OCI-LY7 (cell line): Measurements from ENCODE around the gene IL1RN. TPM values are rescaled to one million over a fixed set of nuclear protein-coding genes. Genes with fewer than 3 reads are reported as not detected.

Experiments used
- BruUV-seq: library from RNA; stranded (reverse); fragments of 400-500 nt; replicated peaks from 2 replicates; lab custom pipeline; 2021; lab: Mats Ljungman, UMichigan
- CTCF ChIA-PET: fragments of 300-600 bp; sonication (Branson Sonifier 250); formaldehyde crosslinking; loops from one replicate; lab custom pipeline; 2022; ENCODE audit warnings: antibody characterized with exemption; ENCODE audit not compliant: unreplicated experiment; lab: Charles Lee
- POLR2A ChIA-PET: fragments of 300-600 bp; sonication (Branson Sonifier 250); formaldehyde crosslinking; loops from one replicate; lab custom pipeline; 2022; ENCODE audit warnings: antibody characterized with exemption; lab: Charles Lee
- DNase-seq: peaks from one replicate; pipeline ENCODE4 v3.0.0-alpha.2; 2015; ENCODE audit warnings: low spot score
- H2AFZ ChIP-seq: fragments of 200-600 bp; sonication (generic), shearing (Covaris generic); 2 replicates; pipeline ENCODE4 v1.6.1; 2014; ENCODE audit warnings: mild to moderate bottlenecking, antibody characterized with exemption, low read length, moderate library complexity
- H3K27ac ChIP-seq: fragments of 200-600 bp; sonication (generic); 2 replicates; pipeline ENCODE4 v1.5.1; 2014; ENCODE audit warnings: mixed run types, low read depth, mild to moderate bottlenecking, moderate library complexity, low read length, inconsistent platforms; ENCODE audit not compliant: poor library complexity, severe bottlenecking
- H3K36me3 ChIP-seq: fragments of 200-600 bp; sonication (generic); 2 replicates; pipeline ENCODE4 v1.6.1; 2014; ENCODE audit warnings: mild to moderate bottlenecking, antibody characterized with exemption, low read length, moderate library complexity, mixed read lengths; ENCODE audit not compliant: insufficient read depth
- H3K4me1 ChIP-seq: fragments of 200-600 bp; sonication (generic); 2 replicates; pipeline ENCODE4 v1.5.1; 2014; ENCODE audit warnings: mild to moderate bottlenecking, low read length; ENCODE audit not compliant: insufficient read depth, poor library complexity, severe bottlenecking
- H3K4me2 ChIP-seq: fragments of 200-600 bp; sonication (generic); 2 replicates; pipeline ENCODE4 v1.6.1; 2014; ENCODE audit warnings: mild to moderate bottlenecking, low read length
- H3K4me3 ChIP-seq: fragments of 200-600 bp; sonication (generic); 2 replicates; pipeline ENCODE4 v1.5.1; 2014; ENCODE audit warnings: mild to moderate bottlenecking, low read depth, low read length; ENCODE audit not compliant: poor library complexity, severe bottlenecking
- H3K79me2 ChIP-seq: fragments of 200-600 bp; sonication (generic); 2 replicates; pipeline ENCODE4 v1.6.1; 2016; ENCODE audit warnings: low read depth, mild to moderate bottlenecking, low read length, moderate library complexity, mixed read lengths; ENCODE audit not compliant: insufficient read depth
- H3K9me2 ChIP-seq: fragments of 200-600 bp; sonication (generic); 2 replicates; pipeline ENCODE4 v1.6.1; 2016; ENCODE audit warnings: mild to moderate bottlenecking, low read length, mixed read lengths; ENCODE audit not compliant: insufficient read depth
- H3K9me3 ChIP-seq: fragments of 200-600 bp; sonication (generic); 2 replicates; pipeline ENCODE4 v1.6.1; 2014; ENCODE audit warnings: mild to moderate bottlenecking, mixed run types, low read length, mixed read lengths
- H4K20me1 ChIP-seq: fragments of 200-600 bp; sonication (generic); 2 replicates; pipeline ENCODE4 v1.6.1; 2014; ENCODE audit warnings: mild to moderate bottlenecking, antibody characterized with exemption, low read length, moderate library complexity, mixed read lengths; ENCODE audit not compliant: insufficient read depth
- CTCF ChIP-seq: fragments of 200-600 bp; sonication (generic); conservative IDR thresholded peaks from 2 replicates; pipeline ENCODE4 v1.5.1; 2014; ENCODE audit warnings: mild to moderate bottlenecking, antibody characterized with exemption, low read length, moderate library complexity, mixed read lengths
- EZH2phosphoT487 ChIP-seq: fragments of 200-600 bp; sonication (generic); IDR thresholded peaks from 2 replicates; pipeline ENCODE4 v1.6.1; 2018; ENCODE audit warnings: low read depth, borderline replicate concordance, mild to moderate bottlenecking, mixed run types, antibody characterized with exemption, low read length, moderate library complexity, mixed read lengths
- intact Hi-C: fragments of 100-400 bp; cut with micrococcal nuclease; formaldehyde crosslinking; loops from one replicate; pipeline ENCODE4 v1.10.0; 2022; ENCODE audit not compliant: unreplicated experiment
- total RNA-seq, 2 experiments: library from RNA; depleted of rRNA in 1 of 2; stranded (reverse); fragments of >200 nt in 1 of 2; shearing (Covaris generic) in 1 of 2; gene quantifications; 2 replicates each; pipeline ENCODE4 v1.2.3, GENCODE V29; 2014 to 2022

IL1RN gene
- total RNA-seq, 2 experiments from 2014 or later = not detected

- Histone ChIP-seq H3K9me3 (no peaks in the 10 kb centered on the region), H2AFZ (no peak overlapping the region), H3K9me2 (no peaks in the 10 kb centered on the region), H4K20me1 (no peaks in the 10 kb centered on the region), H3K36me3 (no peaks in the 10 kb centered on the region), H3K27ac (no peak overlapping the region), H3K4me1 (no peaks in the 10 kb centered on the region), H3K4me2 (no peak overlapping the region), H3K79me2 (no peaks in the 10 kb centered on the region), H3K4me3 (no peak overlapping the region)
- no peak for DNase-seq
- intact Hi-C loops = no loop called here
- CTCF ChIA-PET = no interaction called here
- BruUV-seq = no TSS peak
- TF ChIP-seq CTCF = no peak
- no peak for TF ChIP-seq EZH2phosphoT487
- POLR2A ChIA-PET = no interaction called here
Measured at GRCh38 chr2:113103277-113103676, 24.1 kb upstream of the IL1RN start.

- ChIA-PET POLR2A (no interaction called here), CTCF (no interaction called here)
- H3K4me3 ChIP-seq = no peak overlapping the region
- no peak for DNase-seq
- H3K9me3 ChIP-seq = no peaks in the 10 kb centered on the region
- H3K4me2 ChIP-seq = no peak overlapping the region
- no peaks in the 10 kb centered on the region for H3K9me2 ChIP-seq
- no peaks in the 10 kb centered on the region for H3K4me1 ChIP-seq
- BruUV-seq = no TSS peak
- no peaks in the 10 kb centered on the region for H3K36me3 ChIP-seq
- no peaks in the 10 kb centered on the region for H4K20me1 ChIP-seq
- intact Hi-C loops = no loop called here
- H2AFZ ChIP-seq = no peak overlapping the region
- no peak overlapping the region for H3K27ac ChIP-seq
- no peak for TF ChIP-seq CTCF
- no peak for TF ChIP-seq EZH2phosphoT487
- no peaks in the 10 kb centered on the region for H3K79me2 ChIP-seq
Measured at GRCh38 chr2:113104054-113104611, 23.3 kb upstream of the IL1RN start.

GRCh38 chr2:113105047-113105785, 22.2 kb upstream of the IL1RN start:
- ChIA-PET POLR2A (no interaction called here), CTCF (no interaction called here)
- intact Hi-C loops = no loop called here
- no peaks in the 10 kb centered on the region for H3K9me2 ChIP-seq
- no peaks in the 10 kb centered on the region for H4K20me1 ChIP-seq
- H3K27ac ChIP-seq = no peak overlapping the region
- H3K4me1 ChIP-seq = no peaks in the 10 kb centered on the region
- H3K79me2 ChIP-seq = no peaks in the 10 kb centered on the region
- no peak overlapping the region for H3K4me2 ChIP-seq
- BruUV-seq = no TSS peak
- no peaks in the 10 kb centered on the region for H3K36me3 ChIP-seq
- no peaks in the 10 kb centered on the region for H3K9me3 ChIP-seq
- TF ChIP-seq EZH2phosphoT487 = no peak
- no peak for DNase-seq
- no peak overlapping the region for H2AFZ ChIP-seq
- H3K4me3 ChIP-seq = no peak overlapping the region
